ENCODE results near the gene ASCC3.

DNA sequence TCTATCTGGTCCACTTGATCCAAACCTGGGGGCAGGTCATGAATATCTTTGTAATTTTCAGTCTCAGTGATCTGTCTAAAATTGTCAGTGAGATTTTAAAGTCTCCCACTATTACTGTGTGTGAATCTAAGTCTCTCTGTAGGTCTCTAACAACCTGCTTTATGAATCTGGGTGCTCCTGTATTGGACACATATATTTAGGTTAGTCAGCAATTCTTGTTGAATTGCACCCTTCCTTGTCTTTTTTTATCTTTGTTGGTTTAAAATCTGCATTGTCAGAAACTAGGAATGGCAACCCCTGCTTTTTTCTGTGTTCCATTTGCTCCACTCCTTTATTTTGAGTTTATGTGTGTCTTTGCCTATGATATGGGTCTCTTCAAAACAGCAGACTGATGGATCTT lies 140.7 kb downstream of the ASCC3 start:
- TF ChIP-seq, protein P1, sequence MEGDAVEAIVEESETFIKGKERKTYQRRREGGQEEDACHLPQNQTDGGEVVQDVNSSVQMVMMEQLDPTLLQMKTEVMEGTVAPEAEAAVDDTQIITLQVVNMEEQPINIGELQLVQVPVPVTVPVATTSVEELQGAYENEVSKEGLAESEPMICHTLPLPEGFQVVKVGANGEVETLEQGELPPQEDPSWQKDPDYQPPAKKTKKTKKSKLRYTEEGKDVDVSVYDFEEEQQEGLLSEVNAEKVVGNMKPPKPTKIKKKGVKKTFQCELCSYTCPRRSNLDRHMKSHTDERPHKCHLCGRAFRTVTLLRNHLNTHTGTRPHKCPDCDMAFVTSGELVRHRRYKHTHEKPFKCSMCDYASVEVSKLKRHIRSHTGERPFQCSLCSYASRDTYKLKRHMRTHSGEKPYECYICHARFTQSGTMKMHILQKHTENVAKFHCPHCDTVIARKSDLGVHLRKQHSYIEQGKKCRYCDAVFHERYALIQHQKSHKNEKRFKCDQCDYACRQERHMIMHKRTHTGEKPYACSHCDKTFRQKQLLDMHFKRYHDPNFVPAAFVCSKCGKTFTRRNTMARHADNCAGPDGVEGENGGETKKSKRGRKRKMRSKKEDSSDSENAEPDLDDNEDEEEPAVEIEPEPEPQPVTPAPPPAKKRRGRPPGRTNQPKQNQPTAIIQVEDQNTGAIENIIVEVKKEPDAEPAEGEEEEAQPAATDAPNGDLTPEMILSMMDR (conservative IDR thresholded peaks at IDR 0.05; ENCODE audit: low read length) = no peak
- no peak for TF ChIP-seq EZH2phosphoT487 (IDR thresholded peaks at IDR 0.05; ENCODE audit: borderline replicate concordance)

All from Loucy (cell line).